ENCODE data around the gene ADGRF1. TPM values are rescaled to one million over a fixed set of nuclear protein-coding genes. Genes with fewer than 3 reads are reported as not detected.

ADGRF1 gene
- total RNA-seq, 1 experiment from 2014 or later: 53.6 TPM

DNA sequence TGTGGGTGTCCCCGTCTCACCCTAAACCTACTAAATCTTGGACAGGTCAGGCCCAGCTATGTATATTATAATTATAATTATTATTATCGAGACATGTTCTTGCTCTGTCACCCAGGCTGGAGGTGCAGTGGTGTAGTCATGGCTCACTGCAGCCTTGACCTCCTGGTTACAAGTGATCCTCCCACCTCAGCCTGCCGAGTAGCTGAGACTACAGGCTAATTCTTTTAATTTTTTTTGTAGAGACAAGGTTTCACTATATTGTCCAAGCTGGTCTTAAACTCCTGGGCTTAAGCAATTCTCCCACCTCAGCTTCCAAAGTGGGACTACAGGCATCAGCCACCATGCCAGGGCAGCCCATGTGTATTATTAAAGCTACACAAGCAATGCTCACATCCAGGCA lies 10.5 kb downstream of the ADGRF1 start:
- no peak for DNase-seq (ENCODE audit: low read depth)
- in situ Hi-C loops (cut with HindIII; ENCODE audit: low pct_unique_long_range_greater_than_20kb, low sequenced_read_pairs): no loop called here

GRCh38 chr6:47029865-47030561 lies 12.1 kb downstream of the ADGRF1 start:
- no peak for DNase-seq (ENCODE audit: low read depth)
- in situ Hi-C loops (cut with HindIII; ENCODE audit: low pct_unique_long_range_greater_than_20kb, low sequenced_read_pairs): no loop called here

- in situ Hi-C loops (cut with HindIII; ENCODE audit: low pct_unique_long_range_greater_than_20kb, low sequenced_read_pairs): no loop called here
- peak; percentile 71 for DNase-seq (ENCODE audit: low read depth)
Measured at GRCh38 chr6:47028835-47029360, 13.2 kb downstream of the ADGRF1 start.

DNA sequence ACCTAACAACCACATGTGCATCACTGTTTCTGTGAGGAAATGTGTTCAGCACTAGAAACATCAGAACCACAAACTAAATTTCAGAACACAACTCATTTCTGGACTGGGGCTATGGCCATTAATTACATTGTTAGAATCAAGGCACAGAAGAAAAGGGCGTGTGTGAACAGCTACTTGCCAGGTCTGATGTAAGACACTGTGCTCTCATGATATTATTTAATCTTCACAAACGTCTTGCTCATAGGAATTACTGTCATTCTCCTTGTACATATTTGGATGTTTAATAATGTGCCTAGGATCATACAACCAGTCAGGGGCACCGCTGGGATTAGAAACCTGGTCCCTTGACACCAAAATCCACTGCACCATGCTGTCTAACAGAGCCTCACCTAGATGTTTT lies 14.8 kb downstream of the ADGRF1 start:
- in situ Hi-C loops (cut with HindIII; ENCODE audit: low pct_unique_long_range_greater_than_20kb, low sequenced_read_pairs): no loop called here
- no peak for DNase-seq (ENCODE audit: low read depth)

GRCh38 chr6:47026679-47027078 lies 15.5 kb downstream of the ADGRF1 start:
- in situ Hi-C loops (cut with HindIII; ENCODE audit: low pct_unique_long_range_greater_than_20kb, low sequenced_read_pairs): no loop called here
- DNase-seq (ENCODE audit: low read depth): no peak

- DNase-seq (ENCODE audit: low read depth): no peak
- in situ Hi-C loops (cut with HindIII; ENCODE audit: low pct_unique_long_range_greater_than_20kb, low sequenced_read_pairs): no loop called here
Measured at GRCh38 chr6:47023573-47023972, 18.6 kb downstream of the ADGRF1 start.

DNA sequence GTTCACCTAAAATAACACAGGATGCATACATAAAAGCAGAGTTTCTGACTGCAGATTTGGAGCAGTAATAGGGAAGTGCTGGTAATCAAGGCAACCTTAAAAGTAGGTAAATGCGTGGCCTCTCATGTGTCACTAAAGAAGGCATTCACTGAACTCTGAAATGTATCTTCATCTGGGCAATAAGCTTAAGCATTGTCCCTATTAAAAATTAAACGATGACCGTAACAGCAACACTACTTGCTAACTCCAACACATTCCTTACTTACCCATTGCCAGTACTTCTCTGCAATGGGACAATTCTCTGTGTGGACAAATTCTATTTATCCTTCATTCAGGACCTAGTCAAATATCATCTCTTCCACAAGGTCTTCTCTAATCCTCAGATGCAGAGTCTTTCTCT lies 19.9 kb downstream of the ADGRF1 start:
- peak; percentile 25 for DNase-seq (ENCODE audit: low read depth)
- in situ Hi-C loops (cut with HindIII; ENCODE audit: low pct_unique_long_range_greater_than_20kb, low sequenced_read_pairs): no loop called here

GRCh38 chr6:47019941-47020340 lies 22.2 kb downstream of the ADGRF1 start:
- in situ Hi-C loops (cut with HindIII; ENCODE audit: low pct_unique_long_range_greater_than_20kb, low sequenced_read_pairs): no loop called here
- no peak for DNase-seq (ENCODE audit: low read depth)

GRCh38 chr6:47016909-47017308 lies 25.2 kb downstream of the ADGRF1 start:
- in situ Hi-C loops (cut with HindIII; ENCODE audit: low pct_unique_long_range_greater_than_20kb, low sequenced_read_pairs): no loop called here

GRCh38 chr6:47016261-47016660 lies 25.9 kb downstream of the ADGRF1 start:
- in situ Hi-C loops (cut with HindIII; ENCODE audit: low pct_unique_long_range_greater_than_20kb, low sequenced_read_pairs): no loop called here
- DNase-seq (ENCODE audit: low read depth): no peak

More at GRCh38 chr6:47016909-47017308, 25.2 kb downstream of the ADGRF1 start:
- DNase-seq (ENCODE audit: low read depth): no peak

GRCh38 chr6:47014401-47014800 lies 27.7 kb downstream of the ADGRF1 start:
- peak; percentile 25 for DNase-seq (ENCODE audit: low read depth)
- in situ Hi-C loops (cut with HindIII; ENCODE audit: low pct_unique_long_range_greater_than_20kb, low sequenced_read_pairs): no loop called here

DNA sequence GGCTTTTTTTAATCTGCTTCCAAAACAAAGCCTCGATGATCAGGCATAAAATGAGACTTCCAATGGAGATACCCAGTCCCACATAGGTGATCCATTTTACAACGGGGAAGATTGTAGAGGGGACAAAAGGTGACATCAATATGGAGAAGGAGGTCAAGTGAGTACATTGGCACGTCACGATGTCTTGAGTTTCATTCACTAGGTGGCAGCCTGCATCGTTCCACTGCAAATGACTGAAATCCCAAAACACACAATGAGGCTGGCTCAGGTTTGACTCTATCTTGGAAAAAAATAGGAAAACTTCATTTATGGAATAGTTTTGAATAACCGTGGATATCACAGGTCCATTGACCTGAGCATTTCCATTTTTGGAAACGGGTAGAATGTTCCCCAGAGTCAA lies 32.5 kb downstream of the ADGRF1 start:
- in situ Hi-C loops (cut with HindIII; ENCODE audit: low pct_unique_long_range_greater_than_20kb, low sequenced_read_pairs): no loop called here
- DNase-seq (ENCODE audit: low read depth): no peak

DNA sequence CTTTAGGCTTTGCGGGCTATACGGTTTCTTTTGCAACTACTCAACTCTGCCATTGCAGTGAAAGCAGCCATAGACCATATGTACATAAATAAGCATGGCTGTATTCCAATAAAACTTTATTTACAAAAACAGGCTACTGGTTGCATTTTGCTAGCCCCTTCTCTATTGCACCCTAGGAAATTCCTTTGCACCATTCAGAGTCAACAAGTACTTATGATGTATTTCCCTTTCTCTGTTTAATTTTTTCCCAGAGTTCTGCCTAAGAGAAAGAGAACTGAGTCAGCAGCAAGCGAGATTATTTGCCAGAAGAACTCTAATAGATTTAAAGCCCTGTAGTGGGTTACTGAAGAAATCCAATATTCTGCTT lies 33.8 kb downstream of the ADGRF1 start:
- in situ Hi-C loops (cut with HindIII; ENCODE audit: low pct_unique_long_range_greater_than_20kb, low sequenced_read_pairs): no loop called here
- DNase-seq (ENCODE audit: low read depth): no peak

GRCh38 chr6:47007657-47008396 lies 34.3 kb downstream of the ADGRF1 start:
- DNase-seq (ENCODE audit: low read depth): no peak
- in situ Hi-C loops (cut with HindIII; ENCODE audit: low pct_unique_long_range_greater_than_20kb, low sequenced_read_pairs): no loop called here

DNA sequence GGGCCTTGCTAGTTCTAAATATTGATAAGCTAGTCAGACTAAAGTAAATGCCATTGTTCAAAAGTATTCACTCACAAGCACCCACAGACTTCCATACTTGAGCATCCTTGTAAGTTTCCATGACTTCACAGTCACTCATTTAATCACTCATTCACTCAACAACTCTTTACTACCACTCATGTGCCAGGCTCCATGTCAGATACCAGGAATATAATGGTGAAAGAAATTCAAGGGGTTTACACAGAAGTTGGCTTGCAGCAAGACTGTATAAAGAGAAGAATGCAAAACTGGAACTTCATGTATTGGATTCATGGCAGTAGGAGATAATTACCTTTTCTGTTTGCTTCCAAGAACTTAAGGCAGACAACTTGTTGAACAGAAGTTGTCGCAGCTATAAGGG lies 36.6 kb downstream of the ADGRF1 start:
- no peak for DNase-seq (ENCODE audit: low read depth)
- in situ Hi-C loops (cut with HindIII; ENCODE audit: low pct_unique_long_range_greater_than_20kb, low sequenced_read_pairs): no loop called here

DNA sequence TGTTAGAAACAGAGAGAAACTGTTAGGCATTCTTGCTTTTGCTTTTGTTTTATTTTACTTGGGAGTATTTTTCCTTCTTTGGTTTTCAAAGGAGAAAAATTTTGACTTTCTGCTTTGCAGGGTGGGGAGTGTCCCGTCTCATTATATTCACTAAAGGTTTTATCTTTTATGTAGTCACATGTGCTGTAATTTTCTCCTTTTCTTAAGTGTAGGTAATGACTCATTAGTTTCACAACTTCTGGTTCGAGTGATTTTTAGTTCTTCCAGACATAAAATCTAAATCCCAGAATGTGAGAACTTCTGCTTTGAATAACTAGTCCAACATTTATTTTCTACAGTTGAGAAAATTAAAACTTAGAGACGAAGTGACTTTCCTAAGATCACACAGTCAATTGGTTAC lies 37.7 kb downstream of the ADGRF1 start:
- in situ Hi-C loops (cut with HindIII; ENCODE audit: low pct_unique_long_range_greater_than_20kb, low sequenced_read_pairs): no loop called here
- no peak for DNase-seq (ENCODE audit: low read depth)

- in situ Hi-C loops (cut with HindIII; ENCODE audit: low pct_unique_long_range_greater_than_20kb, low sequenced_read_pairs): no loop called here
- no peak for DNase-seq (ENCODE audit: low read depth)
Measured at GRCh38 chr6:47000842-47001241, 41.3 kb downstream of the ADGRF1 start.

DNA sequence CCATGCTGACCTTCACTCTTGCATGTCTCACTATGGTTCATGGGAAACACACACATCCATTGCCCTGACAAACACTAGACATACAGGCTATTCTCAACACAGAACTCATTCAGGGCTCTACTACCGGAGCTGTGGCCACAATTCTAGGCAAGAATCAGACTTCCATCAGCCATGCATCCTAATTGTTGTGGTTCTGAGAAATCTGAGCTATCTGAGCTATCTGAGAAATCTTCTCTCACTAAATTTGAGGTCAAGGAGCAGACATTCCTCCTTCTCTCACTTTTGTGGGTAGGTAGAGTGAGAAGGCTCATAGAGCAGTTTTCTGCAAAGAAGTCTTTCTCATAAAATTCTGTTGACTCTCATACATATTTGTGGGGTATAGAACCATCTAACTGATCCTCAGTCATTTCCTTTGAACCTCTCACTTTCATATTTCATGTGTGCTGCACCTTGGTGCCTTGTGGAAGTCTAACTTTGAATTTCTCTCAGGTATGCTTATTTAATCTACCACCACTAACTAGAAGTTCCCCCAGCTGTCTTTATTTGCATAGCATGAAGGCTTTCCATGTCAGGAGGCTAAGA lies 43.6 kb downstream of the ADGRF1 start:
- in situ Hi-C loops (cut with HindIII; ENCODE audit: low pct_unique_long_range_greater_than_20kb, low sequenced_read_pairs): no loop called here
- DNase-seq (ENCODE audit: low read depth): no peak

DNA sequence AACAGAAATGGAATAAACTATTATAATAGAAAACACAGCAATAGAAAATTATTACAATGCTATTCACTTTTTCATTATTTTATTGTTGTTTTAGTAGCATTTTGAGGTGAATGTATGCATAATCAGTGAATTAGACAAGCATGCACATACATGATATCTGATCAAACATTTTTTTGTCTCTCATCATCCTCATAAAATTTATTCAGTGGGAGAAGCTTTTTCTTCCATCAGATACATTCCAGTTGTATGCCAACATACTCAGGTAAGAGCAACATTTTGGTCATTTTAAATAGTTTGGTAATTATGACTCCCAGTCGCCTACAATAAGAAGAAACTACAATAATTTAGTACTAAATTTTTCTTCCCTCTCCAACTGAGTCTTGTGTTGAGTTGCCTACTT lies 44.5 kb downstream of the ADGRF1 start:
- DNase-seq (ENCODE audit: low read depth): no peak
- in situ Hi-C loops (cut with HindIII; ENCODE audit: low pct_unique_long_range_greater_than_20kb, low sequenced_read_pairs): no loop called here
